ENCODE results near the gene ADSL. TPM values are rescaled to one million over a fixed set of nuclear protein-coding genes. Genes with fewer than 3 reads are reported as not detected.

The ADSL gene
- total and polyA plus RNA-seq, 4 donors, result 19.4 to 54.5 (median 39.8) TPM

GRCh38 chr22:40300316-40300715 is 46.0 kb upstream of the ADSL start:
- Histone ChIP-seq H3K9ac (ENCODE audit: low read depth in 1 of 2, low read length in 2 of 2) (no peak overlapping the region), H3K27me3 (ENCODE audit: control insufficient read depth in 4 of 4, insufficient read depth in 4 of 4, low read length in 3 of 4) (no peaks in the 10 kb centered on the region), H3K36me3 (ENCODE audit: control insufficient read depth in 4 of 4, insufficient read depth in 3 of 4, low read depth in 1 of 4, low read length in 3 of 4) (peaks cover 11 to 41% (median 33%) of the 10 kb centered on the region in 4 donors), H3K4me3 (ENCODE audit: low read depth in 1 of 3, low read length in 3 of 3) (no peak overlapping the region), H3K4me1 (ENCODE audit: control insufficient read depth in 4 of 4, insufficient read depth in 4 of 4, low read length in 3 of 4) (no peaks in the 10 kb centered on the region), H3K27ac (ENCODE audit: low read depth in 1 of 2, low read length in 2 of 2) (no peak overlapping the region), H3K9me3 (ENCODE audit: control insufficient read depth in 4 of 4, low read length in 3 of 4) (no peaks in the 10 kb centered on the region)
- TF ChIP-seq FOXA2 (IDR thresholded peaks at IDR 0.05), result no peak
- no peak for TF ChIP-seq HNF4A (conservative IDR thresholded peaks at IDR 0.05)
- TF ChIP-seq FOXA1 (IDR thresholded peaks at IDR 0.05), result no peak
- TF ChIP-seq NR2F2 (IDR thresholded peaks at IDR 0.05), result no peak
- TF ChIP-seq ZBTB33 (IDR thresholded peaks at IDR 0.05), result no peak
- TF ChIP-seq ATF3 (IDR thresholded peaks at IDR 0.05), result no peak
- no peak for TF ChIP-seq JUND (IDR thresholded peaks at IDR 0.05)
- no peak for TF ChIP-seq EGR1 (IDR thresholded peaks at IDR 0.05; ENCODE audit: low read depth in 2 of 2)
- TF ChIP-seq RXRA (IDR thresholded peaks at IDR 0.05), result no peak
- no peak for DNase-seq (ENCODE audit: low spot score)

- Histone ChIP-seq H3K4me3 (ENCODE audit: low read depth in 1 of 3, low read length in 3 of 3) (no peak overlapping the region), H3K9me3 (ENCODE audit: control insufficient read depth in 4 of 4, low read length in 3 of 4) (no peaks in the 10 kb centered on the region), H3K36me3 (ENCODE audit: control insufficient read depth in 4 of 4, insufficient read depth in 3 of 4, low read depth in 1 of 4, low read length in 3 of 4) (peaks cover 8 to 41% (median 30%) of the 10 kb centered on the region in 4 donors), H3K4me1 (ENCODE audit: control insufficient read depth in 4 of 4, insufficient read depth in 4 of 4, low read length in 3 of 4) (no peaks in the 10 kb centered on the region), H3K9ac (ENCODE audit: low read depth in 1 of 2, low read length in 2 of 2) (no peak overlapping the region), H3K27me3 (ENCODE audit: control insufficient read depth in 4 of 4, insufficient read depth in 4 of 4, low read length in 3 of 4) (no peaks in the 10 kb centered on the region), H3K27ac (ENCODE audit: low read depth in 1 of 2, low read length in 2 of 2) (no peak overlapping the region)
- WGBS, result 95% methylated on average over 11 of the region's 11 CpGs
- TF ChIP-seq FOXA2 (IDR thresholded peaks at IDR 0.05) (no peak), EGR1 (IDR thresholded peaks at IDR 0.05; ENCODE audit: low read depth in 2 of 2) (no peak), SP1 (IDR thresholded peaks at IDR 0.05) (no peak), RXRA (IDR thresholded peaks at IDR 0.05) (no peak), REST (IDR thresholded peaks at IDR 0.05) (no peak), ZBTB33 (IDR thresholded peaks at IDR 0.05) (no peak)
- no peak for DNase-seq (ENCODE audit: low spot score)
Measured at GRCh38 chr22:40300884-40301672, 45.2 kb upstream of the ADSL start.

Measured in liver (tissue), 9 donors.